ENCODE data around the gene LLGL1. TPM values are rescaled to one million over a fixed set of nuclear protein-coding genes. Genes with fewer than 3 reads are reported as not detected.
A peak's percentile ranks its signal among the peaks of the same experiment; 100 is the strongest.

LLGL1 gene
- total and polyA plus RNA-seq, 2 donors from 2014 or later: 8.0 to 13.7 TPM

GRCh38 chr17:18194394-18194793, 31.0 kb upstream of the LLGL1 start:
- DNase-seq (no peak), FAIRE-seq (no peak)
- Histone ChIP-seq H3K9me3 (ENCODE audit: control insufficient read depth in 2 of 3, insufficient read depth in 1 of 3, low read length in 3 of 3) (no peaks in the 10 kb centered on the region), H3K4me1 (ENCODE audit: control insufficient read depth in 2 of 3, insufficient read depth in 2 of 3, low read depth in 1 of 3, low read length in 3 of 3) (peaks cover 3 to 68% (median 56%) of the 10 kb centered on the region in 3 donors), H3K36me3 (ENCODE audit: control insufficient read depth in 2 of 3, insufficient read depth in 3 of 3, low read length in 3 of 3) (peaks cover 0 to 39% (median 24%) of the 10 kb centered on the region in 3 donors), H3K27me3 (ENCODE audit: control insufficient read depth, insufficient read depth, low read length) (no peaks in the 10 kb centered on the region), H3K9ac (ENCODE audit: low read length in 3 of 3) (no peak overlapping the region), H3K27ac (ENCODE audit: low read depth in 2 of 2, low read length in 2 of 2) (no peak overlapping the region), H3K4me3 (ENCODE audit: low read length in 3 of 3) (no peak overlapping the region)
- intact Hi-C loops (cut with DNase I): no loop called here
- no peak for TF ChIP-seq CTCF (IDR thresholded peaks at IDR 0.05; ENCODE audit: borderline replicate concordance, extremely low read depth, insufficient read depth)

DNA sequence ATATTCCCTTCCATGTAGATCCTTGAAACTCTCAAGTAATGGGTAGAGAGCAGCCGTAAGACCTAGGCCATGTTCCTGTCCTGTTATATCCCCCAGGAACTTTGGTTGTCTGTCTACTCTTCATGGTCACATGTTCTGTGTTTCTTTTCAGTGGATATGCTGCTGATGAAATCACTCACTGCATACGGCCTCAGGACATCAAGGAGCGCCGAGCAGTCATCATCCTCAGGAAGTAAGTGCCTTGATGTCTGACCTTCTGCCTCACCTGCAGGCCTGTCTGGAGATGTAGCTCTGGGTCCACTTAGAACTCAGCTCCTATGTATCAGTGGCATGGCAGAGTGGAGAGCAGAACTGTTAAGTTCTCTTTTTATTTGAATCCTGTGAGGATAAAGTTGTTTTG, 30.6 kb upstream of the LLGL1 start:
- peaks cover 0 to 39% (median 24%) of the 10 kb centered on the region in 3 donors for H3K36me3 ChIP-seq (ENCODE audit: control insufficient read depth in 2 of 3, insufficient read depth in 3 of 3, low read length in 3 of 3)
- no peak overlapping the region for H3K9ac ChIP-seq (ENCODE audit: low read length in 3 of 3)
- H3K27me3 ChIP-seq (ENCODE audit: control insufficient read depth, insufficient read depth, low read length): no peaks in the 10 kb centered on the region
- H3K4me3 ChIP-seq (ENCODE audit: low read length in 3 of 3): no peak overlapping the region
- H3K4me1 ChIP-seq (ENCODE audit: control insufficient read depth in 2 of 3, insufficient read depth in 2 of 3, low read depth in 1 of 3, low read length in 3 of 3): peaks cover 3 to 64% (median 56%) of the 10 kb centered on the region in 3 donors
- no peaks in the 10 kb centered on the region for H3K9me3 ChIP-seq (ENCODE audit: control insufficient read depth in 2 of 3, insufficient read depth in 1 of 3, low read length in 3 of 3)
- TF ChIP-seq CTCF (IDR thresholded peaks at IDR 0.05; ENCODE audit: borderline replicate concordance, extremely low read depth, insufficient read depth): no peak
- intact Hi-C loops (cut with DNase I): no loop called here
- DNase-seq (no peak), FAIRE-seq (no peak)
- H3K27ac ChIP-seq (ENCODE audit: low read depth in 2 of 2, low read length in 2 of 2): peak overlapping the region in 1 of 2 donors; percentile 2

DNA sequence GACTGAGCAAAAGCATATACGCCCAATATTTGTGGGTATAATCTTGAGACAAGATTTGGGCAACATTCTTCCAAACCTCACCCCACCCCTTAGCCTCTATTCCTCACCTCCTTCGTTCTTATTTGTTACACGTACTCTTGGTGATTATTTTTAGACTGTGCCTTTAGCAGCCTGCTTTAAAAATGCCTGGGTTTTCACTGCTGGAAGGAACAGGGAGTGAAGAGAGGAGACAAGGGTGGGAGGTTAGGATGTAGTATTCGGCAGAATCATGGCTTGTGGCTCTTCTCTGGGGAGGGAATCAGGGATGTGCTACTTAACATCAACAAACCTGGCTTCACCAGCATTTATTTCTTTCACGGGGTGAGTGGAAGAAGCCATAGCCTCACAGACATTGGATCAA, 30.2 kb upstream of the LLGL1 start:
- no peak overlapping the region for H3K4me3 ChIP-seq (ENCODE audit: low read length in 3 of 3)
- no peak overlapping the region for H3K9ac ChIP-seq (ENCODE audit: low read length in 3 of 3)
- H3K27me3 ChIP-seq (ENCODE audit: control insufficient read depth, insufficient read depth, low read length): no peaks in the 10 kb centered on the region
- H3K4me1 ChIP-seq (ENCODE audit: control insufficient read depth in 2 of 3, insufficient read depth in 2 of 3, low read depth in 1 of 3, low read length in 3 of 3): peaks cover 3 to 59% (median 56%) of the 10 kb centered on the region in 3 donors
- peak overlapping the region in 1 of 2 donors; percentile 2 for H3K27ac ChIP-seq (ENCODE audit: low read depth in 2 of 2, low read length in 2 of 2)
- no peak for TF ChIP-seq CTCF (IDR thresholded peaks at IDR 0.05; ENCODE audit: borderline replicate concordance, extremely low read depth, insufficient read depth)
- H3K36me3 ChIP-seq (ENCODE audit: control insufficient read depth in 2 of 3, insufficient read depth in 3 of 3, low read length in 3 of 3): peaks cover 0 to 39% (median 24%) of the 10 kb centered on the region in 3 donors
- intact Hi-C loops (cut with DNase I): no loop called here
- no peaks in the 10 kb centered on the region for H3K9me3 ChIP-seq (ENCODE audit: control insufficient read depth in 2 of 3, insufficient read depth in 1 of 3, low read length in 3 of 3)
- DNase-seq (no peak), FAIRE-seq (no peak)
